SK-N-SH (cell line): ENCODE data around the gene MYO1E. TPM values are rescaled to one million over a fixed set of nuclear protein-coding genes. Genes with fewer than 3 reads are reported as not detected.
"Not testable (repeated sequence)": the region's sequence is repeated elsewhere in the genome, so short reads cannot be mapped to it uniquely, and the experiment has no call there.

Experiments
- CTCF ChIA-PET: fragments of 300-600, 350-600 bp; formaldehyde crosslinking; extraction: SDS; loops from one replicate; lab custom pipeline; 2021; lab: Yijun Ruan, JAX
- POLR2A ChIA-PET: fragments of 350-600 bp; sonication (Branson Sonifier 250); formaldehyde crosslinking; extraction: SDS; loops from one replicate; lab custom pipeline; 2020; ENCODE audit warnings: antibody characterized with exemption, inconsistent platforms; lab: Yijun Ruan, JAX
- DNase-seq: peaks from one replicate; pipeline ENCODE4 v3.0.0; 2012
- H2AFZ ChIP-seq: fragments of 200-600 bp; sonication (generic); 2 replicates; pipeline ENCODE4 v1.8.1; 2016; ENCODE audit warnings: antibody characterized with exemption, mild to moderate bottlenecking, low read depth
- H3F3A ChIP-seq: fragments of 200-600 bp; sonication (generic); replicated peaks from 2 replicates; pipeline ENCODE3; 2016; ENCODE audit warnings: antibody characterized with exemption, mild to moderate bottlenecking; ENCODE audit not compliant: insufficient read depth
- H3K27ac ChIP-seq, 2 experiments: fragments of 200-500 bp in 1 of 2; fragments of 200-600 bp in 1 of 2; sonication (Bioruptor generic) in 1 of 2; sonication (generic), shearing (Covaris generic) in 1 of 2; 2 replicates each; pipeline versions ENCODE4 v1.5.1 to v1.6.1; 2014 to 2016; ENCODE audit warnings: low read depth in 2 of 2, inconsistent platforms in 1 of 2, low read length in 1 of 2, mild to moderate bottlenecking in 1 of 2, mixed read lengths in 1 of 2
- H3K27me3 ChIP-seq: fragments of 200-600 bp; sonication (generic), shearing (Covaris generic); 2 replicates; pipeline ENCODE4 v1.6.1; 2016; ENCODE audit warnings: mixed run types; ENCODE audit not compliant: insufficient read depth
- H3K36me3 ChIP-seq, 2 experiments: fragments of 200-500 bp in 1 of 2; fragments of 200-600 bp in 1 of 2; sonication (Bioruptor generic) in 1 of 2; sonication (generic) in 1 of 2; replicated peaks in 1 of 2; 2 replicates each; pipeline versions ENCODE3 to v1.5.1; 2014 to 2016; ENCODE audit warnings: low read length in 1 of 2, mild to moderate bottlenecking in 1 of 2; ENCODE audit not compliant: insufficient read depth in 2 of 2, control insufficient read depth in 1 of 2
- H3K4me1 ChIP-seq, 2 experiments: fragments of 200-500 bp in 1 of 2; fragments of 200-600 bp in 1 of 2; sonication (Bioruptor generic) in 1 of 2; sonication (generic), shearing (Covaris generic) in 1 of 2; 2 replicates each; pipeline versions ENCODE4 v1.5.1 to v1.6.1; 2014 to 2016; ENCODE audit warnings: low read depth in 1 of 2, low read length in 1 of 2, mixed run types in 1 of 2; ENCODE audit not compliant: insufficient read depth in 2 of 2, control insufficient read depth in 1 of 2
- H3K4me2 ChIP-seq: fragments of 200-600 bp; sonication (generic), shearing (Covaris generic); 2 replicates; pipeline ENCODE4 v1.6.1; 2017; ENCODE audit warnings: mixed run types
- H3K4me3 ChIP-seq, 2 experiments: fragments of 200-500 bp in 1 of 2; fragments of 200-600 bp in 1 of 2; sonication (Bioruptor generic) in 1 of 2; sonication (generic), shearing (Covaris generic) in 1 of 2; 2 replicates each; pipeline versions ENCODE4 v1.5.1 to v1.8.1; 2014 to 2016; ENCODE audit warnings: low read depth in 2 of 2, inconsistent platforms in 1 of 2, low read length in 1 of 2, mild to moderate bottlenecking in 1 of 2, mixed read lengths in 1 of 2, moderate library complexity in 1 of 2
- H3K79me2 ChIP-seq: fragments of 200-600 bp; sonication (generic); 2 replicates; pipeline ENCODE4 v1.8.1; 2017; ENCODE audit warnings: mild to moderate bottlenecking; ENCODE audit not compliant: insufficient read depth
- H3K9ac ChIP-seq: fragments of 200-600 bp; sonication (generic); 2 replicates; pipeline ENCODE4 v1.6.1; 2017; ENCODE audit warnings: mixed run types
- H3K9me2 ChIP-seq: fragments of 200-600 bp; sonication (generic); 2 replicates; pipeline ENCODE4 v1.6.1; 2017; ENCODE audit warnings: mixed run types
- H3K9me3 ChIP-seq: fragments of 200-600 bp; sonication (generic); 2 replicates; pipeline ENCODE4 v1.6.1; 2017; ENCODE audit warnings: mixed run types, mild to moderate bottlenecking, moderate library complexity
- H4K20me1 ChIP-seq: fragments of 200-600 bp; sonication (generic); 2 replicates; pipeline ENCODE4 v1.6.1; 2017; ENCODE audit warnings: mild to moderate bottlenecking, mixed run types; ENCODE audit not compliant: insufficient read depth
- CTCF ChIP-seq: fragments of 200-600 bp; sonication (generic); IDR thresholded peaks from 2 replicates; pipeline ENCODE4 v1.6.1; 2017; ENCODE audit warnings: antibody characterized with exemption, mild to moderate bottlenecking, moderate library complexity
- FOSL2 ChIP-seq: IDR thresholded peaks from 2 replicates; pipeline ENCODE4 v1.4.0; 2012; ENCODE audit warnings: low read depth, mild to moderate bottlenecking, moderate library complexity, borderline replicate concordance
- FOXJ3 ChIP-seq: sonication (generic); formaldehyde crosslinking; IDR thresholded peaks from 2 replicates; pipeline ENCODE4 v1.5.1; 2020; ENCODE audit warnings: mild to moderate bottlenecking, missing genetic modification reagents
- FOXM1 ChIP-seq: IDR thresholded peaks from 2 replicates; pipeline ENCODE4 v1.4.0; 2012; ENCODE audit warnings: low read depth, mild to moderate bottlenecking
- GATA2 ChIP-seq: sonication (generic); formaldehyde crosslinking; IDR thresholded peaks from 2 replicates; pipeline ENCODE4 v1.5.0; 2020; ENCODE audit warnings: mild to moderate bottlenecking, missing genetic modification reagents
- POLR2AphosphoS5 ChIP-seq: IDR thresholded peaks from 2 replicates; pipeline ENCODE4 v1.6.1; 2012; ENCODE audit warnings: low read depth, low read length
- RAD21 ChIP-seq: IDR thresholded peaks from 2 replicates; pipeline ENCODE4 v1.6.1; 2012; ENCODE audit warnings: mild to moderate bottlenecking, low read length
- RFX5 ChIP-seq: IDR thresholded peaks from 2 replicates; pipeline ENCODE4 v1.6.1; 2012; ENCODE audit warnings: mild to moderate bottlenecking, improper control_type of control experiment, low read length
- SMC3 ChIP-seq: IDR thresholded peaks from 2 replicates; pipeline ENCODE4 v1.6.1; 2012; ENCODE audit warnings: low read depth, low read length, improper control_type of control experiment
- ZBTB33 ChIP-seq: IDR thresholded peaks from 2 replicates; pipeline ENCODE4 v1.4.0; 2012; ENCODE audit warnings: low read depth, borderline replicate concordance
- WGBS: methylation state at CpG from one replicate; pipeline ENCODE4 v1.1.6; 2017; ENCODE audit warnings: low lambda C conversion rate; 5-methylcytosine and 5-hydroxymethylcytosine counted together
- polyA plus RNA-seq, 3 experiments: library from polyadenylated mRNA; depleted of rRNA; stranded (reverse); fragments of >200 nt; gene quantifications; 2 replicates each; pipeline ENCODE4 v1.2.3, GENCODE V29; 2012
- TF ChIP-seq, protein P1 (sequence below): fragments of 150-350 bp; IDR thresholded peaks from 2 replicates; pipeline ENCODE4 v1.6.1; 2016; ENCODE audit warnings: mild to moderate bottlenecking, low read depth, low read length

Gene MYO1E
- polyA plus RNA-seq, 1 of the 3 experiments (the other 2 are of a cell fraction): 9.7 TPM

DNA sequence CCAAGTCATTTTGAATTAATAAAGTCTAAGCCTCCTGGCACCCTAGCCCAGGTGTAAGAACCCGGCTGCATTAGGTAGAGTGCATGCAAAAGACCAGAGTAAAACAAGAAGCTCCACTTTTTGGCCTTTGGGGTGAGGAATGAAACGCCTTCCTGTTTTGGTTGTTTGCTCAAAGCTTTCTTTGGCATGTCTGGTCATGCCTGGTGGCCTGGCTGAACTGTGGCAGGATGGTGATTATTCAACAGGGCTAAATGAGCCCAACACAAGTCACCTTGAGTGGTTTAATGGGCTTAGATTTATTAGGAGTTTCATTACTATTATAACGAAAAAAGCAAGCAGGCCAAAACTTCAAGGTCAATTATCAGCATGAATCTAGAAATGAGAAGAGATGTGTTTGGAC, 206.9 kb downstream of the MYO1E start:
- H3K9me3 ChIP-seq: no peaks in the 10 kb centered on the region

DNA sequence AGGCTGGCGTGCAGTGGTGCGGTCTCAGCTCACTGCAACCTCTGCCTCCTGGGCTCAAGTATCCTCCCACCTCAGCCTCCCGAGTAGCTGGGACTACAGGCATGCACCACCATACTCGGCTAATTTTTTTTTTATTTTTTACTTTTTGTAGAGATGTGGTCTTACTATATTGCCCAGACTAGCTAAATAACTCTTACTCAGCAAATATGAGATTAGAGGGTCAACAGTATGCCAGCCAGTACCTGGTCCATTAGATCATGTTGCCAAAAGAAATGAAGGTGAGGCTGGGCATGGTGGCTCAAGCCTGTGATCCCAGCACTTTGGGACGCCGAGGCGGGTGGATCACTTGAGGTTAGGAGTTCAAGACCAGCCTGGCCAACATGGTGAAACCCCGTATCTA, 210.6 kb downstream of the MYO1E start:
- POLR2A ChIA-PET, H3K9me3 ChIP-seq, H3K27ac ChIP-seq, H3F3A ChIP-seq, H3K4me3 ChIP-seq, DNase-seq, H2AFZ ChIP-seq, H3K9me2 ChIP-seq, H3K4me2 ChIP-seq, H3K4me1 ChIP-seq, H3K79me2 ChIP-seq, H3K27me3 ChIP-seq, H4K20me1 ChIP-seq, H3K9ac ChIP-seq: not testable (repeated sequence)
- WGBS: 95% methylated on average over 8 of the region's 8 CpGs
- CTCF ChIA-PET: interaction anchor here (0.6 to 6.0 kb wide), 26 partner anchors 8 to 371 kb away, joined by 3 to 52 read pairs (median 4); no protein-coding TSS in a partner anchor
- peaks cover 3 to 17% of the 10 kb centered on the region in 2 experiments for H3K36me3 ChIP-seq

More for the DNA sequence above, 206.9 kb downstream of the MYO1E start:
- Histone ChIP-seq H3K27me3 (no peaks in the 10 kb centered on the region), H3K4me2 (no peak overlapping the region), H3K4me3 (no peak overlapping the region), H3K79me2 (no peaks in the 10 kb centered on the region), H3K4me1 (peaks cover 10 to 28% of the 10 kb centered on the region in 2 experiments; a peak in 3 of 4 replicates), H3K9me2 (no peaks in the 10 kb centered on the region), H3K36me3 (peaks cover 0 to 3% of the 10 kb centered on the region in 2 experiments), H3K9ac (no peak overlapping the region), H2AFZ (no peak overlapping the region), H4K20me1 (no peaks in the 10 kb centered on the region), H3F3A (peaks cover 21% of the 10 kb centered on the region), H3K27ac (no peak overlapping the region)
- TF ChIP-seq FOSL2 (no peak), FOXM1 (no peak), POLR2AphosphoS5 (no peak), FOXJ3 (CRISPR knock-in tag) (no peak), ZBTB33 (no peak), GATA2 (CRISPR knock-in tag) (no peak), RAD21 (no peak)
- CTCF ChIA-PET: interaction anchor here (1.0 to 1.9 kb wide), 4 partner anchors 9 to 363 kb away, joined by 5 to 10 read pairs (median 8); no protein-coding TSS in a partner anchor
- WGBS: 84% methylated on average over 3 of the region's 3 CpGs
- POLR2A ChIA-PET: no interaction called here
- DNase-seq: no peak

DNA sequence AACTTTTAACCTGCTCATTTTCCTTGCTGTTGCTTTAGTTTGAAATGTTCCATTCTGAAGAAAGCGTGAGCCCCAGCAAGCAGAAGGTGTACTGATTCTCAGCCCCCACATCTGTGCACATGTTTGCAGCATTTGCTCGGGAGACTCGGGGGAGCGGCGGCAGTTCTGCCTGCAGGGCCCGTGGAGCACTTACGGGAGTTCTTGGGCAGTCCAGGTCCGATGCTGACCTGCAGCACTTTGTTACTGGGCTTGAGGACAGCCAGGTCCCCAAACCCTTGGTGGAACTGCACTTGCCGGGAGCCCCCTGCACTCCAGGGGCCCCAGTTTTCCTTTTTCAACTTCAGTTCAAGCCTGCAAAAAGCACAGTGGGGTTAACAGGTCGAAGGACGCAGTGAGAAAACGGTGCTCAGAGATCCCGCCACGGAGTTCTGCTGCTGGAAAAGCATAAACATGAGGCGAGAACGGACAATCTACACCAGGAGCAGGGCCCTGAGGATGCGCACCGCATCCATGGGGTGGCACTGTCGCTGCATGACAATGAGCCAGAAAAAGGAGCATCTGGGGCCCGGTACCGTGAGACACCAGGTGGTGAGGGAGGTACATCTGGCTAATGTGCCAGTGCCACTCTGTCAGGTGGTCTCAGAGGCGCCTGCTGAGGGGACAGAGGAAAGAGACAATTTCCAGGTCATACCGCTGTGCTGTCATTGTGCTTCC, 211.6 kb downstream of the MYO1E start:
- no peaks in the 10 kb centered on the region for H3K9me2 ChIP-seq
- no peaks in the 10 kb centered on the region; a peak in 1 of 4 replicates for H3K4me1 ChIP-seq
- no peaks in the 10 kb centered on the region for H3K9me3 ChIP-seq
- no peak overlapping the region for H3K4me3 ChIP-seq
- H3K27me3 ChIP-seq: no peaks in the 10 kb centered on the region
- H2AFZ ChIP-seq: no peak overlapping the region
- 81% methylated on average over 22 of the region's 23 CpGs for WGBS
- no peaks in the 10 kb centered on the region for H3F3A ChIP-seq
- ChIA-PET POLR2A (no interaction called here), CTCF (interaction anchor here (0.6 to 6.0 kb wide), 26 partner anchors 9 to 372 kb away, joined by 3 to 52 read pairs (median 4); no protein-coding TSS in a partner anchor)
- H3K79me2 ChIP-seq: no peaks in the 10 kb centered on the region
- no peak overlapping the region for H3K9ac ChIP-seq
- no peaks in the 10 kb centered on the region for H4K20me1 ChIP-seq
- TF ChIP-seq SMC3 (peak; percentile 85), RAD21 (peak; percentile 82), RFX5 (no peak), FOXJ3 (CRISPR knock-in tag) (no peak), CTCF (peak; percentile 65)
- TF ChIP-seq, protein P1, sequence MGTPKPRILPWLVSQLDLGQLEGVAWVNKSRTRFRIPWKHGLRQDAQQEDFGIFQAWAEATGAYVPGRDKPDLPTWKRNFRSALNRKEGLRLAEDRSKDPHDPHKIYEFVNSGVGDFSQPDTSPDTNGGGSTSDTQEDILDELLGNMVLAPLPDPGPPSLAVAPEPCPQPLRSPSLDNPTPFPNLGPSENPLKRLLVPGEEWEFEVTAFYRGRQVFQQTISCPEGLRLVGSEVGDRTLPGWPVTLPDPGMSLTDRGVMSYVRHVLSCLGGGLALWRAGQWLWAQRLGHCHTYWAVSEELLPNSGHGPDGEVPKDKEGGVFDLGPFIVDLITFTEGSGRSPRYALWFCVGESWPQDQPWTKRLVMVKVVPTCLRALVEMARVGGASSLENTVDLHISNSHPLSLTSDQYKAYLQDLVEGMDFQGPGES: no peak
- TF ChIP-seq, all 33 proteins: peak for 3
- Histone ChIP-seq H3K4me2 (no peak overlapping the region), H3K36me3 (peaks cover 3 to 26% of the 10 kb centered on the region in 2 experiments), H3K27ac (no peak overlapping the region)
- peak; percentile 72 for DNase-seq
